Activated naive CD4-positive, alpha-beta T cell treated with anti-CD3 and anti-CD28 coated beads, Interleukin-2, amount 50 U/mL, for 24 hours (primary cell): ENCODE measurements around the gene CBARP.
A peak's percentile ranks its signal among the peaks of the same experiment; 100 is the strongest.

Source experiments
- H3K27ac Mint-ChIP-seq: one replicate; pipeline ENCODE4 v1.8.0; 2021; ENCODE audit warnings: mild to moderate bottlenecking, mixed read lengths
- H3K27me3 Mint-ChIP-seq: one replicate; pipeline ENCODE4 v1.8.0; 2021; ENCODE audit warnings: mixed read lengths
- H3K36me3 Mint-ChIP-seq: one replicate; pipeline ENCODE4 v1.8.0; 2021; ENCODE audit warnings: mixed read lengths
- H3K4me1 Mint-ChIP-seq: one replicate; pipeline ENCODE4 v1.8.0; 2021; ENCODE audit warnings: mixed read lengths
- H3K4me3 Mint-ChIP-seq: one replicate; pipeline ENCODE4 v1.8.0; 2021; ENCODE audit warnings: mild to moderate bottlenecking, mixed read lengths
- H3K9me3 Mint-ChIP-seq: one replicate; pipeline ENCODE4 v1.8.0; 2021; ENCODE audit warnings: mixed read lengths

The CBARP gene

GRCh38 chr19:1278713-1279660, 41.2 kb upstream of the CBARP start:
- H3K4me3 Mint-ChIP-seq, result no peak overlapping the region
- peaks cover 6% of the 10 kb centered on the region for H3K36me3 Mint-ChIP-seq
- no peak overlapping the region for H3K27ac Mint-ChIP-seq
- H3K27me3 Mint-ChIP-seq, result peaks cover 1% of the 10 kb centered on the region
- no peaks in the 10 kb centered on the region for H3K9me3 Mint-ChIP-seq
- peaks cover 21% of the 10 kb centered on the region for H3K4me1 Mint-ChIP-seq

- H3K27me3 Mint-ChIP-seq, result no peaks in the 10 kb centered on the region
- peak overlapping the region; percentile 55 for H3K27ac Mint-ChIP-seq
- H3K4me3 Mint-ChIP-seq, result peak overlapping the region; percentile 19
- no peaks in the 10 kb centered on the region for H3K9me3 Mint-ChIP-seq
- peaks cover 10% of the 10 kb centered on the region for H3K36me3 Mint-ChIP-seq
- H3K4me1 Mint-ChIP-seq, result peaks cover 28% of the 10 kb centered on the region
Measured at GRCh38 chr19:1278074-1278473, 40.3 kb upstream of the CBARP start.

GRCh38 chr19:1277061-1277460, 39.3 kb upstream of the CBARP start:
- Mint-ChIP-seq H3K9me3 (no peaks in the 10 kb centered on the region), H3K4me3 (peak overlapping the region; percentile 86), H3K4me1 (peaks cover 37% of the 10 kb centered on the region), H3K27me3 (no peaks in the 10 kb centered on the region), H3K36me3 (peaks cover 18% of the 10 kb centered on the region), H3K27ac (peak overlapping the region; percentile 92)

- peak overlapping the region; percentile 86 for H3K4me3 Mint-ChIP-seq
- peak overlapping the region; percentile 92 for H3K27ac Mint-ChIP-seq
- H3K27me3 Mint-ChIP-seq, result no peaks in the 10 kb centered on the region
- no peaks in the 10 kb centered on the region for H3K9me3 Mint-ChIP-seq
- H3K4me1 Mint-ChIP-seq, result peaks cover 41% of the 10 kb centered on the region
- H3K36me3 Mint-ChIP-seq, result peaks cover 19% of the 10 kb centered on the region
Measured at GRCh38 chr19:1276628-1277022, 38.8 kb upstream of the CBARP start.

- Mint-ChIP-seq H3K4me1 (peaks cover 46% of the 10 kb centered on the region), H3K27me3 (no peaks in the 10 kb centered on the region), H3K27ac (peak overlapping the region; percentile 92), H3K4me3 (peak overlapping the region; percentile 86), H3K9me3 (no peaks in the 10 kb centered on the region), H3K36me3 (peaks cover 24% of the 10 kb centered on the region)
Measured at GRCh38 chr19:1275976-1276627, 38.3 kb upstream of the CBARP start.

- peak within 1 kb of the TSS; percentile 86 for H3K4me3 Mint-ChIP-seq
- H3K27ac Mint-ChIP-seq, result peak within 1 kb of the TSS; percentile 92
- H3K4me1 Mint-ChIP-seq, result peaks cover 51% of the 10 kb centered on the region
- no peaks in the 10 kb centered on the region for H3K27me3 Mint-ChIP-seq
- H3K9me3 Mint-ChIP-seq, result no peaks in the 10 kb centered on the region
- H3K36me3 Mint-ChIP-seq, result peaks cover 28% of the 10 kb centered on the region
Measured at GRCh38 chr19:1275260-1275975, 37.6 kb upstream of the CBARP start, which contains the start of gene FAM174C. Gene FAM174C, plus strand, starts transcription at chr19:1275530. Its CDS starts 20 bp downstream, at chr19:1275550.

GRCh38 chr19:1274852-1275259, 37.1 kb upstream of the CBARP start:
- peaks cover 52% of the 10 kb centered on the region for H3K4me1 Mint-ChIP-seq
- no peak overlapping the region for H3K27ac Mint-ChIP-seq

GRCh38 chr19:1274081-1274851, 36.5 kb upstream of the CBARP start:
- Mint-ChIP-seq H3K27ac (peak overlapping the region; percentile 70), H3K36me3 (peaks cover 27% of the 10 kb centered on the region), H3K9me3 (no peaks in the 10 kb centered on the region)

More at GRCh38 chr19:1274852-1275259, 37.1 kb upstream of the CBARP start:
- Mint-ChIP-seq H3K36me3 (peaks cover 30% of the 10 kb centered on the region), H3K4me3 (peak overlapping the region; percentile 74), H3K27me3 (no peaks in the 10 kb centered on the region), H3K9me3 (no peaks in the 10 kb centered on the region)

GRCh38 chr19:1273263-1274041, 35.6 kb upstream of the CBARP start:
- Mint-ChIP-seq H3K27ac (peak overlapping the region; percentile 48), H3K9me3 (no peaks in the 10 kb centered on the region), H3K27me3 (no peaks in the 10 kb centered on the region), H3K4me3 (peak overlapping the region; percentile 72), H3K4me1 (peaks cover 52% of the 10 kb centered on the region), H3K36me3 (peaks cover 27% of the 10 kb centered on the region)

More at GRCh38 chr19:1274081-1274851, 36.5 kb upstream of the CBARP start:
- H3K4me3 Mint-ChIP-seq, result peak overlapping the region; percentile 74
- H3K27me3 Mint-ChIP-seq, result no peaks in the 10 kb centered on the region
- H3K4me1 Mint-ChIP-seq, result peaks cover 47% of the 10 kb centered on the region

GRCh38 chr19:1272423-1273262, 34.8 kb upstream of the CBARP start:
- peaks cover 53% of the 10 kb centered on the region for H3K4me1 Mint-ChIP-seq
- H3K36me3 Mint-ChIP-seq, result peaks cover 27% of the 10 kb centered on the region

GRCh38 chr19:1271528-1272422, 34.0 kb upstream of the CBARP start:
- Mint-ChIP-seq H3K36me3 (peaks cover 27% of the 10 kb centered on the region), H3K27ac (peak overlapping the region; percentile 90), H3K4me1 (peaks cover 55% of the 10 kb centered on the region), H3K9me3 (no peaks in the 10 kb centered on the region), H3K4me3 (peak overlapping the region; percentile 92), H3K27me3 (no peaks in the 10 kb centered on the region)

More at GRCh38 chr19:1272423-1273262, 34.8 kb upstream of the CBARP start:
- peak overlapping the region; percentile 52 for H3K4me3 Mint-ChIP-seq
- H3K27me3 Mint-ChIP-seq, result no peaks in the 10 kb centered on the region
- H3K9me3 Mint-ChIP-seq, result no peaks in the 10 kb centered on the region
- peak overlapping the region; percentile 74 for H3K27ac Mint-ChIP-seq

GRCh38 chr19:1270854-1271527, 33.2 kb upstream of the CBARP start:
- H3K27me3 Mint-ChIP-seq, result no peaks in the 10 kb centered on the region
- peaks cover 54% of the 10 kb centered on the region for H3K4me1 Mint-ChIP-seq
- H3K36me3 Mint-ChIP-seq, result peaks cover 27% of the 10 kb centered on the region
- peak overlapping the region; percentile 92 for H3K4me3 Mint-ChIP-seq
- H3K27ac Mint-ChIP-seq, result peak overlapping the region; percentile 90
- no peaks in the 10 kb centered on the region for H3K9me3 Mint-ChIP-seq
